ENCODE measurements around the gene SHMT2.
"Not testable (repeated sequence)": the region's sequence is repeated elsewhere in the genome, so short reads cannot be mapped to it uniquely, and the experiment has no call there.

SHMT2 gene

DNA sequence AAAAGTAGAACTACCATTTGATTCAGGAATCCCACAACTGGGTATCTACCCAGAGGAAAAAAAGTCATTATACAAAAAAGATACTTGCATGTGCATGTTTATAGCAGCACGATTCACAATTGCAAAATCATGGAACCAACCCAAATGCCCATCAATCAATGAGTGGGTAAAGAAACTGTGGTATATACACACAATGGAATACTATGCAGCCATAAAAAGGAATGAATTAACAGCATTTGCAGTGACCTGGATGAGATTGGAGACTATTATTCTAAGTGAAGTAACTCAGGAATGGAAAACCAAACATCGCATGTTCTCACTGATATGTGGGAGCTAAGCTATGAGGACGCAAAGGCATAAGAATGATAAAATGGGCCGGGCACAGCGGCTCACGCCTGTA is 46.7 kb downstream of the SHMT2 start:
- H3K4me3 ChIP-seq (ENCODE audit: low read depth, low read length); H3K27ac ChIP-seq (ENCODE audit: low read depth, low read length): not testable (repeated sequence)

GRCh38 chr12:57276935-57277563 is 47.5 kb downstream of the SHMT2 start:
- Histone ChIP-seq H3K27ac (ENCODE audit: low read depth, low read length) (no peak overlapping the region), H3K36me3 (ENCODE audit: control insufficient read depth, insufficient read depth, low read length) (peaks cover 38% of the 10 kb centered on the region), H3K27me3 (ENCODE audit: control insufficient read depth, insufficient read depth, low read length) (no peaks in the 10 kb centered on the region), H3K9me3 (ENCODE audit: control insufficient read depth, insufficient read depth, low read length) (no peaks in the 10 kb centered on the region), H3K4me1 (ENCODE audit: control insufficient read depth, insufficient read depth, low read length) (peaks cover 5% of the 10 kb centered on the region; the same call in 1 of the 2 replicates), H3K4me3 (ENCODE audit: low read depth, low read length) (no peak overlapping the region), H3K9ac (ENCODE audit: low read depth, low read length) (no peak overlapping the region)

More for the DNA sequence above, 46.7 kb downstream of the SHMT2 start:
- H3K27me3 ChIP-seq (ENCODE audit: control insufficient read depth, insufficient read depth, low read length); H3K4me1 ChIP-seq (ENCODE audit: control insufficient read depth, insufficient read depth, low read length); H3K9ac ChIP-seq (ENCODE audit: low read depth, low read length); H3K9me3 ChIP-seq (ENCODE audit: control insufficient read depth, insufficient read depth, low read length): not testable (repeated sequence)
- H3K36me3 ChIP-seq (ENCODE audit: control insufficient read depth, insufficient read depth, low read length) = peaks cover 38% of the 10 kb centered on the region

DNA sequence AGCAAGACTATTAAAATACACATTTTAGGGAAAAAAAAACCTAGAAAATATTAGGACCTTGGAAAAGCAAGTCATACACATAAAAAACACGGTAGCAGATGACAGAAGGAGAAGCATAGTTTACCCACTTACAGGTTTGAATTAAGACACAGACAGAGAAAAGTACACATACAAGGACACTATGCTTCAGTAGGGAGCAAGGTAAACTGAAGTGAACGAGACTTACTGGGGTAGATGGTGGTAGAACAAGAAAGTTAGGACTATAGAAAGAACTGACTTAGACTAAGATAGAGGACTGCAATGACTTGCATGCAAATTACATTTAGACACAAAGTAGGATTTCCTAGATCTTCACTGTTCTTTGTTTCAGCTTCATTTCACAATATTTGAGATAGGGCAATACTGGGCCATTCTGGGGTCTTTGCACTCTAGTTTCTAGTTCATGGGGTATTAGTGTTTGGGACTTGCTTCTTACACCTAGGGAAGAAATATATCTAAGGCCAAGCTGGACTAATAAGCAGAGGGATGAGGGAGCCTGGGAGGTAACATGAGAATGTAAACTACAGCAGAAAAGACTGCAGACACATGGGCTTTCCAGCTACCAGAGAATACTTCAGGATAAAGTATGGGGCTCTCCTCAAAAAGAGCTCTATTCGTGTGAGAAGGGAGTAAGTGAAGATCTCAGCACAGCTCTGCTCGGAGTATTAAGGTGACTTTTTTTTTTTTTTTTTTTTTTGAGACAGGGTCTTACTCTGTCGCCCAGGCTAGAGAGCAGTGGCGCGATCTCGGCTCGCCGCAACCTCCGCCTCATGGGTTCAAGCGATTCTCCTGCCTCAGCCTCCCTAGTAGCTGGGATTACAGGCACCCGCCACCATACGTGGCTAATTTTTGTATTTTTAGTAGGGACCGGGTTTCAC is 49.2 kb downstream of the SHMT2 start:
- H3K9ac ChIP-seq (ENCODE audit: low read depth, low read length) = no peak overlapping the region
- H3K4me1 ChIP-seq (ENCODE audit: control insufficient read depth, insufficient read depth, low read length) = peaks cover 5% of the 10 kb centered on the region; the same call in 1 of the 2 replicates
- no peaks in the 10 kb centered on the region for H3K9me3 ChIP-seq (ENCODE audit: control insufficient read depth, insufficient read depth, low read length)
- H3K4me3 ChIP-seq (ENCODE audit: low read depth, low read length) = no peak overlapping the region
- H3K36me3 ChIP-seq (ENCODE audit: control insufficient read depth, insufficient read depth, low read length) = peaks cover 53% of the 10 kb centered on the region
- H3K27ac ChIP-seq (ENCODE audit: low read depth, low read length) = no peak overlapping the region
- no peaks in the 10 kb centered on the region for H3K27me3 ChIP-seq (ENCODE audit: control insufficient read depth, insufficient read depth, low read length)

- Histone ChIP-seq H3K36me3 (ENCODE audit: control insufficient read depth, insufficient read depth, low read length) (peaks cover 51% of the 10 kb centered on the region), H3K4me3 (ENCODE audit: low read depth, low read length) (no peak overlapping the region), H3K9me3 (ENCODE audit: control insufficient read depth, insufficient read depth, low read length) (no peaks in the 10 kb centered on the region), H3K27ac (ENCODE audit: low read depth, low read length) (peak overlapping the region; percentile 87), H3K27me3 (ENCODE audit: control insufficient read depth, insufficient read depth, low read length) (no peaks in the 10 kb centered on the region), H3K4me1 (ENCODE audit: control insufficient read depth, insufficient read depth, low read length) (peaks cover 5% of the 10 kb centered on the region; the same call in 1 of the 2 replicates), H3K9ac (ENCODE audit: low read depth, low read length) (no peak overlapping the region)
These were observed 50.9 kb downstream of the SHMT2 start for GRCh38 chr12:57280211-57281062.

GRCh38 chr12:57282073-57282472 is 52.6 kb downstream of the SHMT2 start:
- H3K9me3 ChIP-seq (ENCODE audit: control insufficient read depth, insufficient read depth, low read length); H3K4me1 ChIP-seq (ENCODE audit: control insufficient read depth, insufficient read depth, low read length); H3K27me3 ChIP-seq (ENCODE audit: control insufficient read depth, insufficient read depth, low read length); H3K9ac ChIP-seq (ENCODE audit: low read depth, low read length); H3K4me3 ChIP-seq (ENCODE audit: low read depth, low read length); H3K27ac ChIP-seq (ENCODE audit: low read depth, low read length): not testable (repeated sequence)
- H3K36me3 ChIP-seq (ENCODE audit: control insufficient read depth, insufficient read depth, low read length) = peaks cover 50% of the 10 kb centered on the region
